HepG2 (cell line): Measurements from ENCODE around the gene UBE2Q1. TPM values are rescaled to one million over a fixed set of nuclear protein-coding genes. Genes with fewer than 3 reads are reported as not detected.

Experiments
- ELF1 ChIP-seq: sonication (generic); formaldehyde crosslinking; IDR thresholded peaks from 2 replicates; pipeline ENCODE4 v1.4.0; 2020; ENCODE audit warnings: missing genetic modification reagents
- FLYWCH1 ChIP-seq: sonication (generic); formaldehyde crosslinking; IDR thresholded peaks from 2 replicates; pipeline ENCODE4 v1.8.1; 2023; ENCODE audit warnings: mild to moderate bottlenecking, missing genetic modification reagents
- MTA1 ChIP-seq: sonication (generic); formaldehyde crosslinking; IDR thresholded peaks from 2 replicates; pipeline ENCODE4 v1.4.0; 2020; ENCODE audit warnings: missing genetic modification reagents, mild to moderate bottlenecking, borderline replicate concordance
- MTA3 ChIP-seq: sonication (generic); formaldehyde crosslinking; IDR thresholded peaks from 2 replicates; pipeline ENCODE4 v1.4.0; 2020; ENCODE audit warnings: missing genetic modification reagents
- NFKBIZ ChIP-seq: IDR thresholded peaks from 2 replicates; pipeline ENCODE4 v1.6.1; 2018; ENCODE audit warnings: missing genetic modification reagents, missing compliant biosample characterization
- PCBP1 ChIP-seq: fragments of 200-400 bp; formaldehyde crosslinking; IDR thresholded peaks from 2 replicates; pipeline ENCODE4 v1.6.1; 2017; ENCODE audit warnings: mild to moderate bottlenecking, low read depth, low read length, borderline replicate concordance
- ZFX ChIP-seq: sonication (generic); formaldehyde crosslinking; IDR thresholded peaks from 2 replicates; pipeline ENCODE4 v1.4.0; 2020; ENCODE audit warnings: mild to moderate bottlenecking, low read depth, missing genetic modification reagents, moderate library complexity
- ZNF263 ChIP-seq: sonication (generic); formaldehyde crosslinking; IDR thresholded peaks from 2 replicates; pipeline ENCODE4 v1.4.0; 2020; ENCODE audit warnings: missing genetic modification reagents
- ZNF552 ChIP-seq: sonication (generic); formaldehyde crosslinking; IDR thresholded peaks from 2 replicates; pipeline ENCODE4 v1.9.0; 2022; ENCODE audit warnings: missing genetic modification reagents, mild to moderate bottlenecking, borderline replicate concordance
- ZNF563 ChIP-seq: sonication (generic); formaldehyde crosslinking; IDR thresholded peaks from 2 replicates; pipeline ENCODE4 v1.8.0; 2022; ENCODE audit warnings: mild to moderate bottlenecking, moderate library complexity, missing genetic modification reagents
- ZNF773 ChIP-seq: sonication (generic); formaldehyde crosslinking; IDR thresholded peaks from 2 replicates; pipeline ENCODE4 v1.4.0; 2020; ENCODE audit warnings: missing genetic modification reagents, borderline replicate concordance
- polyA plus RNA-seq, 8 experiments: library from polyadenylated mRNA; depleted of rRNA in 3 of 8; stranded (reverse) in 7 of 8; unstranded in 1 of 8; fragments of >200 nt; fragmentation: Illumina TruSeq in 4 of 8; extraction: Trizol in 4 of 8; gene quantifications; 2 replicates each; pipeline versions ENCODE4 v1.2.1 to v1.2.3, GENCODE V29; 2011 to 2016; ENCODE audit warnings: low read depth in 4 of 8, missing spikeins in 1 of 8, mixed read lengths in 1 of 8; ENCODE audit not compliant: insufficient read depth in 1 of 8
- total RNA-seq, 5 experiments: library from RNA; depleted of rRNA; stranded (reverse); fragments of >200 nt; fragmentation: Illumina TruSeq; extraction: Trizol; gene quantifications; 2 replicates each; pipeline ENCODE4 v1.2.3, GENCODE V29; 2016; ENCODE audit warnings: low read depth in 1 of 5
- TF ChIP-seq, protein P1 (sequence below): IDR thresholded peaks from 2 replicates; pipeline ENCODE4 v1.6.1; 2016; ENCODE audit warnings: control low read depth
- TF ChIP-seq, protein P2 (sequence below): sonication (generic); formaldehyde crosslinking; IDR thresholded peaks from 2 replicates; pipeline ENCODE4 v1.4.0; 2020; ENCODE audit warnings: missing genetic modification reagents
- TF ChIP-seq, protein P3 (sequence below): IDR thresholded peaks from 2 replicates; pipeline ENCODE4 v1.6.1; 2016
- TF ChIP-seq, protein P4 (sequence below): sonication (generic); formaldehyde crosslinking; IDR thresholded peaks from 2 replicates; pipeline ENCODE4 v1.4.0; 2020; ENCODE audit warnings: missing genetic modification reagents
- TF ChIP-seq, protein P5 (sequence below): sonication (generic); formaldehyde crosslinking; conservative IDR thresholded peaks from 2 replicates; pipeline ENCODE4 v1.4.0; 2020; ENCODE audit warnings: missing genetic modification reagents
- TF ChIP-seq, protein P6 (sequence below): sonication (generic); formaldehyde crosslinking; IDR thresholded peaks from 2 replicates; pipeline ENCODE4 v1.4.0; 2020; ENCODE audit warnings: missing genetic modification reagents

Gene UBE2Q1
- total and polyA plus RNA-seq, 2 of the 13 experiments (the other 11 are each of a cell fraction or from before 2014, with no cell fraction given) = 11.7 to 41.7 TPM

DNA sequence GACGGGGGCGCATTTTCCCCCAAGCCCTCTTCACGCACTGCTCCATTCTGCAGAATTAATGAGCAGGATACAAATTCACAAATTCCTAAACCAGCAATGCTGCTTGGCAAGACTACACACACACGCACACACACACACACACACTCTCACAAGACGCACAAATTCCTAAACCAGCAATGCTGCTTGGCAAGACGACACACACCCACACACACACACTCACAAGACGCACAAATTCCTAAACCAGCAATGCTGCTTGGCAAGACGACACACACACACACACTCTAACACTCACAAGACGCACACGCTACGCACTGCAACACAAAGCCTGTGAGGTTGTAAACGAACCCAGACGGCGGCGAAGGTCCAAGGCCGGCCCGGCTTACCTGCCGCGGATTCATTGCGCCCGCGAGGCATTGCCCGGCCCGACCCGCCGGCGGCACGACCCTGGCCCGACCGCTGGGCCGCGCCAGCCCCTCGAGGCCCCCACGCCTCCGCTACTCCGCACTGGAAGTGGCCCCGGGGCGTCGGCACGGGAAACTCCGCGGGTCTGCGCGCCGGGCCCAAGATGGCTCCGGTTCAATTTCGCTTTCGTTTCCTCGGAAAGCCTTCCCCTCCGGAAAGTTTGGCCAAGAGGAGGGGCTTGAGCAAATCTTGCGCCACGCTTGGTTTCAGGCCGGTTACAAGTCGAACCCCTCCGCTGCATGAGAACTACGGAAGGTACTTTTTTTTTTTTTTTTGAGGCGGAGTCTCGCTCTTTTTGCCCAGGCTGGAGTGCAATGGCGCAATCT is 49.3 kb upstream of the UBE2Q1 start, which contains the start of gene ADAR (continued):
- TF ChIP-seq, protein P1, sequence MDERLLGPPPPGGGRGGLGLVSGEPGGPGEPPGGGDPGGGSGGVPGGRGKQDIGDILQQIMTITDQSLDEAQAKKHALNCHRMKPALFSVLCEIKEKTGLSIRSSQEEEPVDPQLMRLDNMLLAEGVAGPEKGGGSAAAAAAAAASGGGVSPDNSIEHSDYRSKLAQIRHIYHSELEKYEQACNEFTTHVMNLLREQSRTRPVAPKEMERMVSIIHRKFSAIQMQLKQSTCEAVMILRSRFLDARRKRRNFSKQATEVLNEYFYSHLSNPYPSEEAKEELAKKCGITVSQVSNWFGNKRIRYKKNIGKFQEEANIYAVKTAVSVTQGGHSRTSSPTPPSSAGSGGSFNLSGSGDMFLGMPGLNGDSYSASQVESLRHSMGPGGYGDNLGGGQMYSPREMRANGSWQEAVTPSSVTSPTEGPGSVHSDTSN = no peak
- TF ChIP-seq, protein P2, sequence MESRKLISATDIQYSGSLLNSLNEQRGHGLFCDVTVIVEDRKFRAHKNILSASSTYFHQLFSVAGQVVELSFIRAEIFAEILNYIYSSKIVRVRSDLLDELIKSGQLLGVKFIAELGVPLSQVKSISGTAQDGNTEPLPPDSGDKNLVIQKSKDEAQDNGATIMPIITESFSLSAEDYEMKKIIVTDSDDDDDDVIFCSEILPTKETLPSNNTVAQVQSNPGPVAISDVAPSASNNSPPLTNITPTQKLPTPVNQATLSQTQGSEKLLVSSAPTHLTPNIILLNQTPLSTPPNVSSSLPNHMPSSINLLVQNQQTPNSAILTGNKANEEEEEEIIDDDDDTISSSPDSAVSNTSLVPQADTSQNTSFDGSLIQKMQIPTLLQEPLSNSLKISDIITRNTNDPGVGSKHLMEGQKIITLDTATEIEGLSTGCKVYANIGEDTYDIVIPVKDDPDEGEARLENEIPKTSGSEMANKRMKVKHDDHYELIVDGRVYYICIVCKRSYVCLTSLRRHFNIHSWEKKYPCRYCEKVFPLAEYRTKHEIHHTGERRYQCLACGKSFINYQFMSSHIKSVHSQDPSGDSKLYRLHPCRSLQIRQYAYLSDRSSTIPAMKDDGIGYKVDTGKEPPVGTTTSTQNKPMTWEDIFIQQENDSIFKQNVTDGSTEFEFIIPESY (CRISPR knock-in tag) = no peak
- TF ChIP-seq, protein P3, sequence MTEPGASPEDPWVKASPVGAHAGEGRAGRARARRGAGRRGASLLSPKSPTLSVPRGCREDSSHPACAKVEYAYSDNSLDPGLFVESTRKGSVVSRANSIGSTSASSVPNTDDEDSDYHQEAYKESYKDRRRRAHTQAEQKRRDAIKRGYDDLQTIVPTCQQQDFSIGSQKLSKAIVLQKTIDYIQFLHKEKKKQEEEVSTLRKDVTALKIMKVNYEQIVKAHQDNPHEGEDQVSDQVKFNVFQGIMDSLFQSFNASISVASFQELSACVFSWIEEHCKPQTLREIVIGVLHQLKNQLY (CRISPR knock-in tag) = no peak
- TF ChIP-seq MTA1 (CRISPR knock-in tag) = no peak
- TF ChIP-seq, protein P4, sequence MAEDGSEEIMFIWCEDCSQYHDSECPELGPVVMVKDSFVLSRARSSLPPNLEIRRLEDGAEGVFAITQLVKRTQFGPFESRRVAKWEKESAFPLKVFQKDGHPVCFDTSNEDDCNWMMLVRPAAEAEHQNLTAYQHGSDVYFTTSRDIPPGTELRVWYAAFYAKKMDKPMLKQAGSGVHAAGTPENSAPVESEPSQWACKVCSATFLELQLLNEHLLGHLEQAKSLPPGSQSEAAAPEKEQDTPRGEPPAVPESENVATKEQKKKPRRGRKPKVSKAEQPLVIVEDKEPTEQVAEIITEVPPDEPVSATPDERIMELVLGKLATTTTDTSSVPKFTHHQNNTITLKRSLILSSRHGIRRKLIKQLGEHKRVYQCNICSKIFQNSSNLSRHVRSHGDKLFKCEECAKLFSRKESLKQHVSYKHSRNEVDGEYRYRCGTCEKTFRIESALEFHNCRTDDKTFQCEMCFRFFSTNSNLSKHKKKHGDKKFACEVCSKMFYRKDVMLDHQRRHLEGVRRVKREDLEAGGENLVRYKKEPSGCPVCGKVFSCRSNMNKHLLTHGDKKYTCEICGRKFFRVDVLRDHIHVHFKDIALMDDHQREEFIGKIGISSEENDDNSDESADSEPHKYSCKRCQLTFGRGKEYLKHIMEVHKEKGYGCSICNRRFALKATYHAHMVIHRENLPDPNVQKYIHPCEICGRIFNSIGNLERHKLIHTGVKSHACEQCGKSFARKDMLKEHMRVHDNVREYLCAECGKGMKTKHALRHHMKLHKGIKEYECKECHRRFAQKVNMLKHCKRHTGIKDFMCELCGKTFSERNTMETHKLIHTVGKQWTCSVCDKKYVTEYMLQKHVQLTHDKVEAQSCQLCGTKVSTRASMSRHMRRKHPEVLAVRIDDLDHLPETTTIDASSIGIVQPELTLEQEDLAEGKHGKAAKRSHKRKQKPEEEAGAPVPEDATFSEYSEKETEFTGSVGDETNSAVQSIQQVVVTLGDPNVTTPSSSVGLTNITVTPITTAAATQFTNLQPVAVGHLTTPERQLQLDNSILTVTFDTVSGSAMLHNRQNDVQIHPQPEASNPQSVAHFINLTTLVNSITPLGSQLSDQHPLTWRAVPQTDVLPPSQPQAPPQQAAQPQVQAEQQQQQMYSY (CRISPR knock-in tag) = no peak
- TF ChIP-seq ZNF773 = no peak
- TF ChIP-seq ZNF552 (CRISPR knock-in tag) = no peak
- TF ChIP-seq, protein P5, sequence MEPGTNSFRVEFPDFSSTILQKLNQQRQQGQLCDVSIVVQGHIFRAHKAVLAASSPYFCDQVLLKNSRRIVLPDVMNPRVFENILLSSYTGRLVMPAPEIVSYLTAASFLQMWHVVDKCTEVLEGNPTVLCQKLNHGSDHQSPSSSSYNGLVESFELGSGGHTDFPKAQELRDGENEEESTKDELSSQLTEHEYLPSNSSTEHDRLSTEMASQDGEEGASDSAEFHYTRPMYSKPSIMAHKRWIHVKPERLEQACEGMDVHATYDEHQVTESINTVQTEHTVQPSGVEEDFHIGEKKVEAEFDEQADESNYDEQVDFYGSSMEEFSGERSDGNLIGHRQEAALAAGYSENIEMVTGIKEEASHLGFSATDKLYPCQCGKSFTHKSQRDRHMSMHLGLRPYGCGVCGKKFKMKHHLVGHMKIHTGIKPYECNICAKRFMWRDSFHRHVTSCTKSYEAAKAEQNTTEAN (CRISPR knock-in tag) = no peak
- no peak for TF ChIP-seq FLYWCH1 (CRISPR knock-in tag)
- no peak for TF ChIP-seq ZNF563 (CRISPR knock-in tag)
- peak; percentile 90 for TF ChIP-seq ZFX (CRISPR knock-in tag)
- TF ChIP-seq, protein P6, sequence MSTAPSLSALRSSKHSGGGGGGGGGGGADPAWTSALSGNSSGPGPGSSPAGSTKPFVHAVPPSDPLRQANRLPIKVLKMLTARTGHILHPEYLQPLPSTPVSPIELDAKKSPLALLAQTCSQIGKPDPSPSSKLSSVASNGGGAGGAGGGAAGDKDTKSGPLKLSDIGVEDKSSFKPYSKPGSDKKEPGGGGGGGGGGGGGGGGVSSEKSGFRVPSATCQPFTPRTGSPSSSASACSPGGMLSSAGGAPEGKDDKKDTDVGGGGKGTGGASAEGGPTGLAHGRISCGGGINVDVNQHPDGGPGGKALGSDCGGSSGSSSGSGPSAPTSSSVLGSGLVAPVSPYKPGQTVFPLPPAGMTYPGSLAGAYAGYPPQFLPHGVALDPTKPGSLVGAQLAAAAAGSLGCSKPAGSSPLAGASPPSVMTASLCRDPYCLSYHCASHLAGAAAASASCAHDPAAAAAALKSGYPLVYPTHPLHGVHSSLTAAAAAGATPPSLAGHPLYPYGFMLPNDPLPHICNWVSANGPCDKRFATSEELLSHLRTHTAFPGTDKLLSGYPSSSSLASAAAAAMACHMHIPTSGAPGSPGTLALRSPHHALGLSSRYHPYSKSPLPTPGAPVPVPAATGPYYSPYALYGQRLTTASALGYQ (CRISPR knock-in tag) = no peak; the same call in 1 of the 2 replicates
- TF ChIP-seq MTA3 (CRISPR knock-in tag) = no peak
- no peak for TF ChIP-seq NFKBIZ (CRISPR knock-in tag)
- no peak; the same call in 1 of the 2 replicates for TF ChIP-seq ZNF263
- peak; percentile 25; the same call in 1 of the 2 replicates for TF ChIP-seq ELF1 (CRISPR knock-in tag)
- no peak for TF ChIP-seq PCBP1
